A673 (cell line): ENCODE data around the gene SECTM1. TPM values are rescaled to one million over a fixed set of nuclear protein-coding genes. Genes with fewer than 3 reads are reported as not detected.
A peak's percentile ranks its signal among the peaks of the same experiment; 100 is the strongest.
"Not testable (repeated sequence)": the region's sequence is repeated elsewhere in the genome, so short reads cannot be mapped to it uniquely, and the experiment has no call there.

Experiments used
- BruUV-seq: library from RNA; stranded (reverse); fragments of 400-500 nt; replicated peaks from 2 replicates; lab custom pipeline; 2021; lab: Mats Ljungman, UMichigan
- CTCF ChIA-PET: fragments of 300-600 bp; sonication (Branson Sonifier 250); formaldehyde crosslinking; loops from one replicate; lab custom pipeline; 2022; ENCODE audit warnings: antibody characterized with exemption; lab: Charles Lee
- POLR2A ChIA-PET: fragments of 300-600 bp; sonication (Branson Sonifier 250); formaldehyde crosslinking; loops from one replicate; lab custom pipeline; 2022; ENCODE audit warnings: antibody characterized with exemption; ENCODE audit not compliant: low non-redundant PET; lab: Charles Lee
- DNase-seq: peaks from one replicate; pipeline ENCODE4 v3.0.0-alpha.2; 2015; ENCODE audit warnings: low spot score
- H3K27ac ChIP-seq: fragments of 200-600 bp; sonication (generic); 2 replicates; pipeline ENCODE4 v1.5.1; 2016; ENCODE audit warnings: mixed run types, low read depth, mild to moderate bottlenecking, mixed read lengths, antibody characterized with exemption, low read length; ENCODE audit not compliant: poor library complexity, severe bottlenecking
- H3K27me3 ChIP-seq: fragments of 200-600 bp; sonication (generic); replicated peaks from 2 replicates; pipeline ENCODE4 v1.6.1; 2017; ENCODE audit warnings: mixed run types, low read depth, mild to moderate bottlenecking, mixed read lengths, antibody characterized with exemption, low read length; ENCODE audit not compliant: insufficient read depth, poor library complexity
- H3K36me3 ChIP-seq: fragments of 200-600 bp; sonication (generic); 2 replicates; pipeline ENCODE4 v1.6.1; 2016; ENCODE audit warnings: mixed run types, mild to moderate bottlenecking, mixed read lengths, antibody characterized with exemption, low read length; ENCODE audit not compliant: insufficient read depth, poor library complexity, severe bottlenecking
- H3K4me1 ChIP-seq: fragments of 200-600 bp; sonication (generic); 2 replicates; pipeline ENCODE4 v1.6.1; 2017; ENCODE audit warnings: mixed run types, mild to moderate bottlenecking, mixed read lengths, antibody characterized with exemption, low read length; ENCODE audit not compliant: insufficient read depth, poor library complexity, severe bottlenecking
- H3K4me3 ChIP-seq: fragments of 200-600 bp; sonication (generic); 2 replicates; pipeline ENCODE4 v1.5.1; 2016; ENCODE audit warnings: low read depth, mixed run types, mild to moderate bottlenecking, mixed read lengths, low read length; ENCODE audit not compliant: poor library complexity, severe bottlenecking
- H3K9me3 ChIP-seq: fragments of 200-600 bp; sonication (generic); 2 replicates; pipeline ENCODE4 v1.6.1; 2016; ENCODE audit warnings: mixed run types, low read depth, mild to moderate bottlenecking, mixed read lengths, antibody characterized with exemption, low read length; ENCODE audit not compliant: poor library complexity, severe bottlenecking
- CTCF ChIP-seq: fragments of 300-800, 200-600 bp; sonication (generic); conservative IDR thresholded peaks from 2 replicates; pipeline ENCODE4 v1.5.1; 2017; ENCODE audit warnings: low read depth, mild to moderate bottlenecking, antibody characterized with exemption, low read length, moderate library complexity, mixed read lengths
- EZH2 ChIP-seq: fragments of 200-600 bp; sonication (generic); IDR thresholded peaks from 2 replicates; pipeline ENCODE4 v1.6.1; 2017; ENCODE audit warnings: borderline replicate concordance, low read depth, mild to moderate bottlenecking, mixed read lengths, antibody characterized with exemption, low read length; ENCODE audit not compliant: poor library complexity, severe bottlenecking
- intact Hi-C: fragments of 100-400 bp; cut with micrococcal nuclease; formaldehyde crosslinking; loops from one replicate; pipeline ENCODE4 v1.10.0; 2022; ENCODE audit not compliant: unreplicated experiment
- total RNA-seq: library from RNA; stranded (reverse); gene quantifications from 2 replicates; pipeline ENCODE4 v1.2.3, GENCODE V29; 2021

SECTM1 gene
- total RNA-seq, 1 experiment from 2014 or later: 1.4 TPM

DNA sequence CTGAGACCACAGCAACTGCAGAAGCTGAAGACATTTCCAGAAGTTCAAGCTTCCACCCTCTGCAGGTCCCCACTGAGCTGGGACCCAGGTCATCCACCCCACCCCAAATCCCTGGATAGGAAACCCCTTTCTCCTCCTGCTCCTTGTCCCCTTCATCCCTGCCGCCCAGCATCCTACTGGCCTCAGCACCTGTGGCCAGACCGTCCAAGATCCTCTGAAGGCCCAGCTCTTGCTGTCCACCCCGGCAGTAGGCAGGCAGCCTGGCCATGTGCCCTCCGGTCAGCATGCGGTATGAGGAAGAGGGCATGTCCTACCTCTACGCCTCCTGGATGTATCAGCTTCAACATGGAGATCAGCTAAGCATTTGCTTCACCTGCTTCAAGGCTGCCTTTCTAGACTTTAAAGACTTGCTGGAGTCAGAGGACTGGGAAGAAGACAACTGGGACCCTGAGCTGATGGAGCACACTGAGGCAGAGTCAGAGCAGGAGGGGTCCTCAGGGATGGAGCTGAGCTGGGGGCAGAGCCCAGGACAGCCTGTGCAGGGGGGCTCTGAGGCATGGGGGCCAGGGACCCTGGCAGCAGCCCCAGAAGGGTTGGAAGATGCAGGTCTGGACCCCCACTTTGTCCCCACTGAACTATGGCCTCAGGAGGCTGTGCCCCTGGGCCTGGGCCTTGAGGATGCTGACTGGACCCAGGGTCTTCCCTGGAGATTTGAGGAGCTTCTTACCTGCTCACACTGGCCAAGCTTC, 28.5 kb upstream of the SECTM1 start:
- Histone ChIP-seq H3K4me1 (peaks cover 4% of the 10 kb centered on the region), H3K4me3 (no peak overlapping the region), H3K9me3 (no peaks in the 10 kb centered on the region), H3K36me3 (no peaks in the 10 kb centered on the region), H3K27ac (no peak overlapping the region), H3K27me3 (no peaks in the 10 kb centered on the region)
- TF ChIP-seq CTCF (no peak), EZH2 (no peak)
- no peak for DNase-seq
- ChIA-PET POLR2A (interaction anchor here (0.6 kb wide), 1 partner anchor 529 kb away, joined by 4 read pairs; the partner anchor contains the start of gene MCRIP1), CTCF (interaction anchor here (0.9 kb wide), 1 partner anchor 412 kb away, joined by 5 read pairs; no protein-coding TSS in a partner anchor)
- intact Hi-C loops: no loop called here
- no TSS peak for BruUV-seq

- CTCF ChIA-PET, H3K4me3 ChIP-seq, BruUV-seq, H3K27ac ChIP-seq, H3K4me1 ChIP-seq, H3K9me3 ChIP-seq, H3K36me3 ChIP-seq, DNase-seq, intact Hi-C loops, H3K27me3 ChIP-seq: not testable (repeated sequence)
- POLR2A ChIA-PET: interaction anchor here (0.7 kb wide), 1 partner anchor 220 kb away, joined by 4 read pairs; no protein-coding TSS in a partner anchor
Observed at GRCh38 chr17:82359451-82360074, 26.0 kb upstream of the SECTM1 start.

DNA sequence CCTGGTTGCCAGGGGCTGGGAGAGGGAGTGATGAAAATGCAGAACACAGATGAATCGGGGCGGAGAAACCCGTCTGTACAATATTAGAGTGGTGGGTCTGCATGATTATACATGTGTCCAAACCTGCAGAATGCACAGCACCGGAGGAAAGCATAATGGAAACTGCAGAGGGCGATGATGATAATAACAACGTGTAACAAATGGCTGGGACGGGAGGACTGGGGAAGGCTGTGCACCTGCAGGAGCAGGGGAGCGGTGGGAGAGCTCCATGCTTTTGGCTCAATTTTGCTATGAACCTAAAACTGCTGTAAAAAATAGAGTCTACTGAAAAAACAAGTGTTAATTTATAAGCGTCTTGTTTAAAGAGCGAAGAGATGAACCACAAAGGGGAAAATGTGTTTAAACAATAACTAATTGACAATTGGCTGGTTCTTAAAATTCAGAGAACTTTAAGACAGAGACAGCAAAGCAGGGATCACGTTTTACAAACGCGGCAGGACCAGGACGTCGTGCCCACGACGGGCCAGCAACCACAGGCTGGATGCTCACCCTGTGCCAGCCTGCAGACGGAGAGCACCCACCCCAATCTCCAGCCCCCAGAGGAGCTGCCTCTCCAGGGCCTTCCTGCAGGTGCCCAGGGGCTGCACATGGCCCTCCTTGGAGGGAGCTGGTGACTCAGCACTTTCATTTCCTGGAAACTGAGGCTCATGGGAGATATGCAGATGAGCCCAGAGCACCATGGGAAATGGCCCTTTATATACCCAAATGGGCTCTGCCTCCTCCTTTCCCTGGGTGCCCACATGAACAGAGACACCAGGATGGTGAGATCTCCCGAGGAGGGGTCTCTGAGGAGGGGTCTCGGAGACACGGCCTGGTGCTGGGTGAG, 25.1 kb upstream of the SECTM1 start, which contains the start of gene TEX19:
Gene TEX19, plus strand, starts transcription at position 783 of the 886 bp plus-strand sequence. CDS start 2,904 bp downstream, outside the sequence.
- ChIA-PET POLR2A (interaction anchor here (0.7 kb wide), 1 partner anchor 221 kb away, joined by 4 read pairs; no protein-coding TSS in a partner anchor), CTCF (no interaction called here)
- TF ChIP-seq EZH2 (no peak), CTCF (no peak)
- Histone ChIP-seq H3K36me3 (no peaks in the 10 kb centered on the region), H3K9me3 (no peaks in the 10 kb centered on the region), H3K27ac (peak within 1 kb of the TSS; percentile 29), H3K4me3 (no peak within 1 kb of the TSS), H3K4me1 (no peaks in the 10 kb centered on the region), H3K27me3 (no peaks in the 10 kb centered on the region)
- intact Hi-C loops: no loop called here
- DNase-seq: peak; percentile 72
- TSS peak; percentile 89 for BruUV-seq
